GM20000 (cell line): Measurements from ENCODE around the gene CCDC15.

ENCODE experiments used
- DNase-seq: peaks from one replicate; pipeline ENCODE4 v3.0.0; 2012; ENCODE audit warnings: low spot score
- TF ChIP-seq, protein P1 (sequence below): IDR thresholded peaks from 2 replicates; pipeline ENCODE4 v1.5.1; 2012; ENCODE audit warnings: mild to moderate bottlenecking, control low read depth; ENCODE audit errors: extremely low read depth, missing control alignments

The CCDC15 gene

DNA sequence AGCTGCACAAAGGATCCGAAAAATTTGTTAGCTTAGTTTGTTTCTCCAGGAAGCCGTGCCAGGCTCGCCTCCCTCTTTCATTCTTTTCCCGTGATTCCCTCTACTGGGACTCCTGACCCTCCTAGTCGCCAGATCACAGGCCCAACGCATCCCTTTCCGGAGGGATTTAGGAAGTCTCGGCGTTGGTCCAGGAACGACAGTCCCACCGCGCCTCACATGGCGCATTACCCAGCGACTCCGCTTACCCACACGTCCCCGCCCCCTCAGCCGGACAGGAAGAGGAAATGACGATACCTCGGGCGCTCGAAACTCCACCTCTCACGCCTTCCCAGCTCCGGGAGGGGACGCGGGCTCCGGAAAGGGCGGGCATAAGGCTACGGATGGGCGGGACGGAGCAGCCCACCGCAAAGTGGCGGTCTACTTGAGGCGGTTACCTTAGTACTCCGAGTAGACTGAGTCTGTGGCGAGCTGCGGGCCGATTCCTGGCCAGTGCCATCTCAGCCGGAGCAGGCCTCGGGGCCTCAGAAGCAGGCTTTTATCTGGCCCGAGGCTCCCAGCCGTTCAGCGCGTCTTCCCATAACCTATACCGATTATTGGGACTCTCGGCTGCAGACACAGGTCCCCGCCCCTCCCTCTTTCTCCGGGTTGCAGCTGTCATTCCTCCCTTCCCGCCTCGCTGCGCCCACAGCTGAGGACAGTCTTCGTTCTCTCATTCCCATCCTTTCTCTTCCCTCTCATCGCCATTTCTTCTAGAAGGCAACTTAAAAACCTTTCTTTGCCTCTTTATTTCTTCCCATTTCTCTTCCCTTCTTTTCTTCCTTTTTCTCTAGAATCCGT, at the start of gene CCDC15:
Gene CCDC15 (plus strand): TSS at position 450 of the 837 bp plus-strand sequence. CDS start 531 bp downstream, outside the sequence.
- TF ChIP-seq, protein P1, sequence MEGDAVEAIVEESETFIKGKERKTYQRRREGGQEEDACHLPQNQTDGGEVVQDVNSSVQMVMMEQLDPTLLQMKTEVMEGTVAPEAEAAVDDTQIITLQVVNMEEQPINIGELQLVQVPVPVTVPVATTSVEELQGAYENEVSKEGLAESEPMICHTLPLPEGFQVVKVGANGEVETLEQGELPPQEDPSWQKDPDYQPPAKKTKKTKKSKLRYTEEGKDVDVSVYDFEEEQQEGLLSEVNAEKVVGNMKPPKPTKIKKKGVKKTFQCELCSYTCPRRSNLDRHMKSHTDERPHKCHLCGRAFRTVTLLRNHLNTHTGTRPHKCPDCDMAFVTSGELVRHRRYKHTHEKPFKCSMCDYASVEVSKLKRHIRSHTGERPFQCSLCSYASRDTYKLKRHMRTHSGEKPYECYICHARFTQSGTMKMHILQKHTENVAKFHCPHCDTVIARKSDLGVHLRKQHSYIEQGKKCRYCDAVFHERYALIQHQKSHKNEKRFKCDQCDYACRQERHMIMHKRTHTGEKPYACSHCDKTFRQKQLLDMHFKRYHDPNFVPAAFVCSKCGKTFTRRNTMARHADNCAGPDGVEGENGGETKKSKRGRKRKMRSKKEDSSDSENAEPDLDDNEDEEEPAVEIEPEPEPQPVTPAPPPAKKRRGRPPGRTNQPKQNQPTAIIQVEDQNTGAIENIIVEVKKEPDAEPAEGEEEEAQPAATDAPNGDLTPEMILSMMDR: no peak
- DNase-seq: peak; percentile 90

- TF ChIP-seq, protein P1: no peak
- no peak for DNase-seq
These were observed 38.2 kb upstream of the CCDC15 start for GRCh38 chr11:124915541-124916369.

- TF ChIP-seq, protein P1: no peak
- DNase-seq: no peak
These were observed 37.7 kb upstream of the CCDC15 start for GRCh38 chr11:124916370-124916710.

- TF ChIP-seq, protein P1: no peak
- no peak for DNase-seq
These were observed 36.8 kb upstream of the CCDC15 start for GRCh38 chr11:124917115-124917637.

DNA sequence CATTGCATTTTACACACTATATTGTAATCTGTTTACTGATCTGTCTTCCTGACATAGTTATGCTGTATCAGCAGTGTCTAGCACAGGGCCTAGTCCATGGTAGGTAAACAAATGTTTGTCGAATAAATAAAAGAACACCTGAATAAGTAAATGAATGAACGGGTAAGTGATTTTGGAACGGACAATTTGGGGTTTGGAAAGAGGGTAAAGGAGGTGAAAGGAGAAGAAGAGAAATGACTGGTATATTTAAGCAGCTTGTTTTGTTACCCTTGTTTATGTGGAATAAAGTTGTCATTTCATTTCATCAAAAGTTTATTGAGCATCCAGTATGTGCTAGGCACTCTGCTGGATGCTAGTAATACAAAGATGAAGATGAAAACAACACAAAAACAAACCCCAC, 35.1 kb upstream of the CCDC15 start, which contains the start of gene HEPN1:
Gene HEPN1 (plus strand): TSS at position 301 of the 400 bp plus-strand sequence.
- no peak for DNase-seq
- TF ChIP-seq, protein P1: no peak

GRCh38 chr11:124919898-124920297, 34.1 kb upstream of the CCDC15 start:
- no peak for DNase-seq
- TF ChIP-seq, protein P1: no peak

- no peak for DNase-seq
- TF ChIP-seq, protein P1: no peak
These were observed 33.6 kb upstream of the CCDC15 start for GRCh38 chr11:124920356-124920755.
